ENCODE data around the gene COMMD1.
"Not testable (repeated sequence)": the region's sequence is repeated elsewhere in the genome, so short reads cannot be mapped to it uniquely, and the experiment has no call there.

Gene COMMD1

DNA sequence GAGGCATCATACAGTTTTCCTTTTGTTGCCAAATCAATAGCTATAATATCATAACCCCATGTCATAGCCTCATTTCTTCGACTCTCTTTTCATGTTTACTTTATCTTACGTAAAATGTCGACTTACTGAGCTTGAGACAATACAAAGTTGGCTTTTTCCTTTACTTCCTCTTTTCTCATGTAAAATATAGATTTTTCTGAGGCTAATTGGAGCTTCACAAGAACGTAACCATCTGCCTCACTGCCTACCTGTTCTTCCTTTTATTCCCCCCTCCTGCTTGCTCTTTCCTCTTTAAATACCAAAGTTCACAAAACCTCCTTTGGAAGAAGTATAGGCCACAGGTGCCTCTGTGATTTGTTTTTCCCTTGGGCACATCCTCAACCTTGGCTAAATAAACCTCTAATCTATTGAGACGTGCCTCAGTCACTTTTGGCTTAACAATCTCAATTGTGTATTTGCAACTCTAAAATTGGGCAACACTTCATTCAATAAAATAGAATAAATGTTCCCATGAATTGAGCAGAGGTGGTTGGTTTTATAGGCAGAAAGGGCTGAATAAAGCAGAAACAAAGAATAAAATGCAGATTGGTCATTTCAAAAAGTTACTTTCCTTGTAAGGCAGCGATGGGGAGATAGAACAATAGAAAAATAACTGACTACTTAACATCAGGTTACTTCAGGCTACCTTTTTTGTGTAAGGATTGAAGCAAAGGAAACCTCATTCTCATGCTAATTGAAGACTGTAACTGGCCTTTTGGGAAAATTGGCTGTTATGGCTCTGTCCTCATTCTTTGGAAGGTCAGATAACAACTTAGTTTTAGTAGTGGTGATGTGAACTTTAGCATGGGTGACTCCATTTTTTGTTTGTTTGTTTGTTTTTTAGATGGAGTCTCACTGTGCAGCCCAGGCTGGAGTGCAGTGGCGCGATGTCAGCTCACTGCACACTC, 21.3 kb downstream of the COMMD1 start:
- DNase-seq: no peak

DNA sequence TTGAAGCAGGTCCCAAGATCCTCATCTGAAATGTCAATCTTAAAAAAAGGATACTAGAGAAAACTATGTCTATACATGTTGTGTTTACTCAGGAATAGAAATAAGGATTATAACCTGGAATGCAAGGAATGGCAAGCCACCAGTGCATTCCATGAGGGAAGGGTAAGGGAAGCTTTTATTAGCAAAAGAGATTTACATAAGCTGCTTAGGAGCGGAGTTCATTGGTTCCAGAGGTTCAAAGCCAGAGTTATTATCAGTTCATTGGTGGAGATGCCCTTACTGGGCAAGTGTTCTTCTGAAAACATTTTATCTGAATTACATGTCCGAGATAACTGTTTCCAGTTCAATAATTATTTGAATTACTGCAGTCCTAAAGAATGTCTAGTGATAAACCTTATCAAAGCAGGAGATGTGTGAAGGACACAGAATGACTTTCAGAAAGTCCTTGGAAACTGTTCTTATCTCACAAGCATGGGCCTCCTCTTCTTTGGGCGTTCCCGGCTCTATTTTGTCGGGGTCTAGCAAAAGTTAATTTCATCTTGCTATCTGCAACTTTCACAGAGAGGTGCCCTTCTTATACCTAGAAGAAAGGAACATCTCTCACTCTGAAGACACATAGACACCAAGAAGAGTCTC, 23.5 kb downstream of the COMMD1 start:
- no peak for DNase-seq

DNA sequence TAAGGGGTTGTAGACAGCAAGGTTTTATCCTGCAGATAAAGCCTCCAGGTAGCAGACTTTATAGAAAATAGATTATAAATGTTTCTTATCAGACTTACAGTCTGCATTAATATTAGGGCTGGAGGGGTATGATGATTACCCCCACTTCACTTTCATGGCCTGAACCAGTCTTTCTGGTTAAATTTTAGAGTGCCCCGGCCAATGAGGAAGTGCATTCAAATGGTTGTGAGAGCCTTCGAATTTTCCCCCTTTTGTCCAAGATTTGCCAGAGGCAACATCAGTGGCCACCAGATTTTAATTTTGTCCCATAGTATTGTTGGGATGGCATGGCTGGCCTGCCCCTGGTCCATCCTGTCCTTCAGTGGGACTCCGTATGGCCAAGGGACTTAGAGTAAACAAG, 31.6 kb downstream of the COMMD1 start:
- no peak for DNase-seq

DNA sequence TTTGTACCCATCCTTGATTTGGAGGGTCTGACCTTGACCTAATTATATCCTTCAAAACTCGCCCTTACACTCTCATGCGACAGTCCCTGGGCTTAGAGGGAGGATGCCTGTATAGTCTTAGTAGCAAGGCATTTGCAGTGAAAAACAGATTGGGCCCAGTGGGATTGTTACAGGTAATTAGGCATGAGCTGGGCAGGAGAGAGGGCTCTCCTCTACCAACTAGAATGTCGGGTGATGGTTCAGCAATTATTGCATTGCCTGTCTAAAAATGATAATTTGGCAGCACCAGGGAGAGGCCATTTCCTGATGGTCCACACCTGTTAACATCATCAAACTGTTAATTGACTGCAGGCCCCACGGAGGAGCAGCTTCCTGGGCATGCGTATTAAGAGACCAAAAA, 32.4 kb downstream of the COMMD1 start:
- no peak for DNase-seq

DNA sequence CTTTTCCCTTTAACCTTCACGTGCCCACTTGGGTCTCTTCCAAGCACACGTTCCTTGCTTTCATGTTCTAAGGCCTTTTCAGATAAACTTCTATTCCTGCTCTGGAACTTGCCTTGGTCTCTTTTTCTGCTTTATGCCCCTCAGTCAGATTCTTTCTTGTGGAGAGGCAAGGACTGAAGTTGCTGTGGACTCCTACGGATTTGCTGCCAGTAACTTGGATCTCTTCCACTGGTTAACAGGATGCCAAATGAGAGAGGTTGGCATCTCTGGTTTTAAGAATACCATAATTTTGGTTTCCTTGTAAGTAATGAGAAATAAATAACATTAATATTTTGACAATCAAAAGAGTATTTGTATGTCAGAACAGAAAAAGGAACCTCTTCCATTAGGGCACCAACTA, 33.0 kb downstream of the COMMD1 start:
- DNase-seq: no peak

DNA sequence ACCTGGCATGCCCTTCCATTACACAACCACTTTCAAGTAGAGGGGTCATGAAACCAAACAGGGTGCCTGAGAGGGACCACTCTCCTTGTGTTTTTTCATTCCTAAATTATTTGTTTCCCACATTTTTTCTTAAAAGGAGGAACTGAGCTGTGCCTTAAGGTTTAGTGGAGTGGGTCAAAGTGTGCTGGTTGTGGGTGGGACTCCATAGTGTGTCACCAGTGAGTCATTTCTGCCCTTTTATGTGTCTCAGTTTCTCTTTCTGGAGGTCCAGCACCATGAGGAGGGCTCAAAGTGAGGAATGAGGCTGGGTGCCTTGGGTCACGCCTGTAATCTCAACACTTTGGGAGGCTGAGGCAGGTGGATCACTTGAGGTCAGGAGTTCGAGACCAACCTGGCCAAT, 37.8 kb downstream of the COMMD1 start:
- DNase-seq: no peak

DNA sequence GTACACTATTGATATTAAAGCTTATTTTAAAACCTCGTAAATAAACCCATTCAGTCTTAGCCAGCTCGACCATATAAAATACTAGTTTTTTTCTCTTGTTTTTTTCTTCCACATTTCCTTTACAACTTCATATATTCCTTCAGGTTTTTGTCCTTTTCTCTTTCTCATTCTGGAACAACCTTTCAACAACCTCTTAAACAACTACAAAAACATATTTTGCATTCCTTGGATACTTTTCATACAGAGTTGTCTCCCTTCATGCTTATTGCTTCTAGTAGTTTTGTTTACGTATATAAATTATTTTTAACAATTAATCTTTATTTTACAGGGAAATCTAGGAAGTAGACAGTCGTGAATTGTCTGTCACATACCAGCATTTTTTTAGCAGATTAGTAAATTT, 41.2 kb downstream of the COMMD1 start:
- no peak for DNase-seq

DNA sequence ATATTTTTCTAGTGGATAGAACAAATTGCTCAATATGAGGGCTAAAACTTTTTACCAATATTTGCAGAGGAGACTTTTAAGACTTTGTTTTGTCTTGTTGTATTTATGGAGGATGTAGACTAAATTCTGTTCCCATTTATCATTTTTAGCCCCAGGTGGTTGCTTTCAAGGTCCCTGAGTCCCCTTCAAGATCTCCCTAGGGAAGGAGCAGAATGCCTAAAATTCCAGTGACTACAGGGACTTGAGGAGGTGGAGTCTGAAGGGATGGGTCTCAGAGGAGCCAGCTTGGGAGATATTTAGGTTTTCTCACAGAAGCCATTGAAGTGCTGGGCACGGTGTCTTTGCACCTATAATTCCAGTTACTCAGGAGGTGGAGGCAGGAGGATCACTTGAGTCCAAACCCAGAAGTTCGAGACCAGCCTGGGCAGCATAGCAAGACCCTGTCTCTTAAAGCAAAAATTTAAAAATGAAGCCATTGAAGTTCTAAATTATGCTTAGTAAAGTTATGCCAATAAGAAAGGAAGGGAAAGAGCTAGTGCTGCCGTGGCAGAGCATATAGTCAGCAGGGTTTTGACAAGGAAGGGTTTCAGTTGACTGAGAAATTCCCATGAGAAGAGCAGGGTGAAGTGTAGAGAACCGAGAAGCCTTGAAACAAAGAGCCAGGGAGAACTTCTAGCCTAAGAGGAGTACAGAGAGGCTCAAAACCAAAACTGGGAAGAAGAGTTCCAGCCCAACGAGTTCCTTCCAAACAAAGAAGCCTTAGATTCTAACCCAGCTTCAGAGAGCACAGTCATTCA, 43.4 kb downstream of the COMMD1 start:
- no peak for DNase-seq

DNA sequence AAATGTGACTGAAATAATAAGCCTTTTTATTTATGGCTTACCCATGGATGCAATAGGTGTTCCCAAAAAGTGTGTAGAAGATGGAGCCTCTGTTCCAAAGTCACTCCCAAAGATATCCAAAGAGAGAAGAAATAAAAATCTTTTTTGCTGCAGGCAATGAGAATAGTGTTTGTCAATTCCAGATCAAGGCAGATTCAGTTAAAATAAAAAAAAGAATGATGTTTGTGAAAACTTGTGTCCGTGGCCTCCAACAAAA, 43.9 kb downstream of the COMMD1 start:
- DNase-seq: no peak

DNA sequence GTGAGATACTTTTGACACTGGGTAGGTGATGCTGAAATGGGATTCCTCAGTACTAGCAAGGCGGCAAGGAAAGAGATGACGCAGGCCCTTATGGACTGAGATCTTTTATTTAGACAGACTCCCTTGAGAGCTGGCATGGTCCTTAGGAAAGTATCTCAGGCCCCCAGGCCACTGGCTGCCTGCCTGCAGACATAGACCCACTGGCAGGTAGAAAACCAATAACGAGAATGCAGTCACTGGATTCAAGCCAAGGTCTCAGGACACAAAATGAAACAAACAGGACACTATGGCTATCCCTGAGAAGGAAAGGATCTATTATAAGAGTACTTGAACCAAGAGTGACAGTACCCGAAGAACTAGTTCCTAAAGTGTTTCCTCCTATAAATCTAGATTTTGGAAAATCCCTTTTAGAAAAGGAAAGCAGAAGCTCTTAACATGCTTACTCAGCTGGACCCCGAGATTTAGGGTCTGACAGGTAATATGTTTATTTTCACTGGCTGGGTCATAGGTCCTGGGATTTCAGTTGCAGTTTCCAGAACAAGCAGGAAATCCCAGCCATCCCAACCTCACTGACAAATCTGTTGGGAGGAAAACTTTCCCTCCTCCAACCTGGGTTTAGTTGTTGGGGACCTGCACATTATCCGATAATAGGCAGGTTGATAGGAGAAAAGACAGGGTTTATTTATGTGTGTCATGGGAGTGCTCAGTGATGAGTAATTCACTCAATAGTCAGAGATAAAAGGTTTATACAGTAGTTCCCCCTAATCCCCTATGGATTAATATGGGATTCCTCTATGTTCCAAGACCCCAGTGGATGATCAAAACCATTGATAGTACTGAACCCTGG, 44.5 kb downstream of the COMMD1 start:
- DNase-seq: no peak

DNA sequence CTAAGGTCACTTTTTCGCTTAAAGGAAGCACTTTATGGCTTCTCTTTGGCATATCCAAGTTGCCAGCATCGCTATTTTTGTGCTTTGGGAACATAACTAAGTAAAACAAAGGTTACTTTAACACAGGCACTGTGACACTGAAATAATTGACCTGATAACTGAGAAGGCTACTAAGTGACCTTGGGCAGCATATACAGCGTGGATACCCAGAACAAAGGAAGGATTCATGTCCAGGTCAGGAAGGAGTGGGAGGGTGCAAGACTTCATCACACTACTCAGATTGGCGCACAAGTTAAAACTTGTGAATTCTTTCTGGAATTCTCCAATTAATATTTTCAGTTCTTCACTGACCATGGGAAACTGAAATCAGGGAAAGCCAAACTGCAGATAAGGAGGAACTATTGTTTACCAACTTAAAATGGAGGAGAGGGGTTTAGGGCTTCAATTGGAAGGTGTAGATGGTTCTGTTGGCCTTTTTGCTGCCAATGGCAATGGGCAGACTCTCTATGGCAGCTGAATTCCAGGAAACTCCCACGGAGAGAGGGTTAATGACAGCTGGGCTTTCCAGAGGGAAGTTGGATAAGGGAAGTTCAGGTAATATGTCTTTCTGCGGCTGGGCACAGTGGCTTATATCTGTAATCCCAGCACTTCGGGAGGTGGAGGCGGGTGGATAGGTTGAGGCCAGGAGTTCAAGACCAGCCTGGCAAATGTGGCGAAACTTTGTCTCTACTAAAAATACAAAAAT, 45.3 kb downstream of the COMMD1 start:
- DNase-seq: no peak

DNA sequence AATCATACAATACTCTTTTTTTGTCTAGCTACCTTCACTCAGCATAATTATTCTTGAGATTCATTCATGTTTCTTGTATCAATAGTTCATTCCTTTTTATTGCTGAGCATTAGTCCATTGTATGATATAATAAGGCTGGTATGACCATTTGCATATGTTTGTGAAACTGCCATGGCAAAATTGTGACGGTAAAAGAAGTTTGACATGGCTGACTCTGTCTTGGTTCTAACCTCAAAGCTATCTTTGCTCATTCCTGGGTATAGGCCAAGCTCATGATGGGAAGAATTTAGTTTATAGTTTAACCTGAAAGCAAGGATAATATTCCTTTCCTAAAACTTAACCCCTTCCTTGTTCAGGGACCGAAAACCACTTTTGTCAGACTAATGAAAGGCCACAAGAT, 46.4 kb downstream of the COMMD1 start:
- no peak for DNase-seq

DNA sequence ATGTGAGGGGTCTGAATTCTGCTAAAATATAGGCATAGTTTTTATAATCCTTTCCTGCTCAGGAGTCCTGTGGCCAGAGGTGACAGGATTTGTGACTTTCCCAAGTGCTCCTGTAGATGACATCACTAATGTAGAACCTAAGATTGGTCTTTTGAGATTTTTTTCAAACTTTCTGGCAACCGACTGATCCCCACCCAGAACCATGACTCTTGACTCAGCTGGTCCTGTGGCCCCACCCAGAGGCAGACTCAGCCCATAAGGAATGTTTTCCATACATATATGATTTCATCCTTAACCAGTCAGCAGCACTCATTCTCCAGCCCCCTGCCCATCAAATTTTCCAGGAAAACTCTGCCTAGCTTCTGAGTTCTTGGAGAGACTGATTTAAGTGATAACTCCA, 46.8 kb downstream of the COMMD1 start:
- no peak for DNase-seq

DNA sequence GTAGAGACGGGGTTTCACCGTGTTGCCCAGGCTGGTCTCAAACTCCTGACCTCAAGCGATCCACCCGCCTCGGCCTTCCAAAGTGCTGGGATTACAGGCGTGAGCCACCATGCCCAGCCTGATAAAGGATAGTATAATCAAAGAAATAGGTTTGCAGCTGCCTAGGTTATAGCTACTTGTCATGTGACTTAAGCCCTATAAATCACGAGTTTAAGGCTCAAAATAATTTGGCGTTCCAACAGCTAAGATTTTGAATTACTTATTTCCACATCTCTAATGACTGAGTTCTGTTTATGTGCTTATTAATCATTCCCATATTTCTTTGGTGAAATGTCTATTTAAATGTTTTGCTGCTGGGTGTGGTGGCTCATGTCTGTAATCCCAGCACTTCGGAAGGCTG, 49.4 kb downstream of the COMMD1 start:
- not testable (repeated sequence) for DNase-seq

DNA sequence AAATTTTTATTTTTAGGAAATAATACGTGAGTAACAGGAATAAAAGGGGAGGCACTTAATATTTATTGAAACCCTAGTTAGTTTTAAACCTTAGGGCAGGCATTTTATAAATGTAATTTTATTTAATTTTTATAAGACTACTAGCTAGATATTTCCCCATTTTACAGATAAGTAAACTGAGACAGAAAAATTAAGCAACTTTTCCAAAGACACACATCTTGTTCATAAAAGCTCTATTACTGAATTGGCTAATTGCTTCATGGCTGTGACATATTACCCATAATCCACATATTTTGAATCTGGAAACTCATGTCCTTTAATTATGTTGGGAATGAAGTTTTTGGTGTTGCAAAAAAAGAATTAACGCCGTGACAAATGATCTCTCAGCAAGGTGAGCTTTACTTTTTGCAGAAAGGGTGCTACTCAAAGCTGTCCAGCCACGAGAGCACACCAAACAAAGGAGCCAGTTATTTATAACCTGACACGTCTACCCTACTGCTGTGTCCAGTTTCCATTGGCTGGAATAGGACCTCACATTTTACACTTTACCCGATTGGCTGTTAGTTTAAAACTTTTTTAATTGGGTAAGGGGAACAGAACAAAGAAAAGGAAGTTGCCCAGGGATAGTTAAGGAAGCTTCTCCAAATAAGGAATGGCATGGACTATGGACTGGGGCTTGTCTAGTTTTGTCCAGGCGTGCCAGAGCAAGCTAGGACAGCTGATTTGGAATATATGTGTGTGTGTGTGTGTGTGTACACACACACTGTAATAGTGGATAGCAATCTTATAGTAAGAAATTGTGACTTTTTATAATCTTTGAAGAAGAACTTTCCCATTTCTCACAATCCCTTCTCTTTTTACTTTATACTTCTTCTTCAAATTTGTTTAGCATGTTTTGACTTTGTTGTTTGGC, 54.2 kb downstream of the COMMD1 start:
- DNase-seq: no peak

DNA sequence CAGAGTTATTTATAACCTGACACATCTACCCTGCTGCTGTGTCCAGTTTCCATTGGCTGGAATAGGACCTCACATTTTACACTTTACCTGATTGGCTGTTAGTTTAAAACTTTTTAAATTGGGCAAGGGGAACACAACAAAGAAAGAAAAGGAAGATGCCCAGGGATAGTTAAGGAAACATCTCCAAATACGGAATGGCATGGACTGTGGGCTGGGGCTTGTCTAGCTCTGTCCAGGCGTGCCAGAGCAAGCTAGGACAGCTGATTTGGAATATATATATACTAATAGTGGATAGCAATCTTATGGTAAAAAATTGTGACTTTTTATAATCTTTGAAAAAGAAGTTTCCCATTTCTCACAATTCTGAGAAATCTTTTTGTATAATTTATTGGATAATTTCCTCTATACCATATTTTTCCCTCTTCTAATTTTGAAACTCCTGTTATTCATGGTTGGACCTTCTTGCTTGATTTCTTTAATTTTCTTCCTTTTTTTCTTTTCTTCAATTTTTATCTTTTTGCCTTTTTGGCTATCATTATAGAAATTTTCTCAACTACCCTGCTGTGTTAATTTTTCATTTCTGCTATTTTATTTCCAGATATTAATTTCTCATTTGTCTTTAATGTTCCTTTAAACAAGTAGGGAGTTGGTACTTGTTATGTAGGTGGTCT, 55.9 kb downstream of the COMMD1 start:
- no peak for DNase-seq

DNA sequence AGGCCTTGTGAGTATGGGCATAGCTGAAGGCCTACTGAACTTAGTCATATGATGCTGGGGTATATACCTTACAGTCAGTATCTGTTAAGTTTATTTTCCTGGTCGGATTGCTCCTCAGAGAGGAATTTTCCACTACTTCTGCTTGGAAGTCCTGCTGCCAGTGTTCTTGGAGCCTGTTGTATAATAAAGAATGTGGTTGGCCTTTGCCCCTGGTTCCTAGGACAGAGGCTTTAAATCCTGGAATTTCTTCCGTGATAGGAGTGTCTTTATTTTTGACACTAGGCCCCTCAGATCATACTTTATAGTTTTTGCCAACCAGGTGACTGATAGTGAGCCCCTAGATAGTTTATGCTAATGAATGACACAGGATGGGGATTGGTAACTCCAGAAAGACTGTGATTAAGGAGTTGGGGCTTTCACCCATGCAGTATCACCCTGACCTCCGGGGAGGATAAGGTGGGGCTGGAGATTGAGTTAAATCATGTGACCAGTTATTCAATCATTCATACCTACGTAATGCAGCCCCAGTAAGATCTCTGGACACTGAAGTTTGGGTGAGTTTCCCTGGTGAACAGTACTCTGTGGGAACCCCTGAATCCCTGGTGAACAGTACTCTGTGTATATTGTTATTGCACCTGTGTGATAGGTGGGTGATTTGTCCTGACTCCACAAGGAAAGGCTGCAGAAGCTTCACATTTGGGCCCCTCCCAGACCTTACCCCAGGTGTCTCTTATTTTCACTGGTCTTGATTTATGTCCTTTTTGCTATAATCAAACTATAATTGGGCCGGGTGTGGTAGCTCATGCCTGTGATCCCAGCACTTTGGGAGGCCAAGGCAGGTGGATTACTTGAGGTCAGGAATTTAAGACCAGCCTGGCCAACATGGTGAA, 56.9 kb downstream of the COMMD1 start:
- no peak for DNase-seq

DNA sequence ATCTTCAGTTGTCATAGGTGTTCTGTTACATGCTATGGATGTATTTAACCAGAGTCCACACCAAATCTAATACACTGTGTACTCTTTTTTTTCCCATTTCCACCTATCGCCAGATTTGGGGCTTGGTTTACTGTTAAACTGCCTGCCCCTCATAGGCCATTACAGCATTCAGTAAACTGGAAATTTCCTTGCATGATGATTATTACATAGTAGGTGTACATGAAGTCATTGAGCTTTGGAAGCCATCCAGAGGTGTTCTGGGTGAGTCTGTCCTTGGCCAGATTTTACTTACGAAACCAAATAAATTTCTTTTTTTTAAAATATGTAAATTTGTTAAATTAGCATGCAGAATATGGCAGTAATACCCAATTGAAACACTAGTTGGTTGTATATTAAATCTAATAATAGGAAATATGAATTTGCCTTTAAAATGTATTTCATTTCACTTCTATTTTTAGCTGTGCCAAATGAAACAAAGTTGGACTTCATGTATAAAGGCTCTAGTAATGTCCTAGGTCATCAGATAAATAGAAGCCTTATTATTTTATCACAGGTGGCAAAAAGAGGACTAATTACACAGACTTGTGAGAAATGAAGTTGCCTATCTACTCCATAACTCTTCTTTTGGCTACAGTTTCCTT, 60.7 kb downstream of the COMMD1 start:
- DNase-seq: no peak

DNA sequence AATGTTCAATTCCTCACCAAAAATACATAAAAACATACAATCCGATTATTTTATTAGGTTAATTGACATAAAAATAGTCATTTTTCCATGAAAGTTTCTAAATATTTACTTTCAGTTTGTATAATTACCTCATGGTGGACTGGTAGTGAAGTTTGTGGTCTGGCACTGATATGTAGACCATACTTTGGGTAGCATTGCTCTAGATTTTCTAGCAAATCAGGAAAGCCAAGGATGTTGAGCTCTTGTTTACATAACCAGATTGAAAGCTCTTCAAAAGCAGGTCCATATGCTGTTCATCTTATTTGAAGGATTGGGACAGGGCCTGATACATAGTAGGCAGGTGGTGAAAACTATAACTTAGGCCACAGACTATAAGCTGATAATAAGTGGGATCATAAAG, 61.8 kb downstream of the COMMD1 start:
- no peak for DNase-seq

Data from stimulated activated CD8-positive, alpha-beta memory T cell treated with anti-CD3 and anti-CD28 coated beads, Interleukin-4, amount 100 ng/mL, for 48 hours (primary cell).